22Rv1 (cell line): ENCODE results near the gene LRP5.

Experiments used
- CTCF ChIP-seq: fragments of 450-650 bp; IDR thresholded peaks from 2 replicates; pipeline ENCODE4 v1.5.1; 2017; ENCODE audit warnings: mild to moderate bottlenecking
- ZFX ChIP-seq: fragments of 450-650 bp; IDR thresholded peaks from 2 replicates; pipeline ENCODE4 v1.6.1; 2017; ENCODE audit warnings: antibody characterized with exemption, borderline replicate concordance

- TF ChIP-seq CTCF (no peak), ZFX (no peak)
Measured at GRCh38 chr11:68495220-68495729, 182.9 kb downstream of the LRP5 start.
